Globus pallidus (tissue), 1 donor: ENCODE measurements around the gene ASGR2.
"Not testable (repeated sequence)": the region's sequence is repeated elsewhere in the genome, so short reads cannot be mapped to it uniquely, and the experiment has no call there.

Experiments used
- DNase-seq: peaks from one replicate; pipeline ENCODE4 v3.0.0-alpha.2; 2015; ENCODE audit warnings: low spot score

The ASGR2 gene

GRCh38 chr17:7098802-7099459 lies 15.7 kb downstream of the ASGR2 start:
- DNase-seq = no peak

- no peak for DNase-seq
These were observed 16.7 kb downstream of the ASGR2 start for GRCh38 chr17:7097940-7098339.

GRCh38 chr17:7095625-7096024 lies 19.0 kb downstream of the ASGR2 start:
- no peak for DNase-seq

DNA sequence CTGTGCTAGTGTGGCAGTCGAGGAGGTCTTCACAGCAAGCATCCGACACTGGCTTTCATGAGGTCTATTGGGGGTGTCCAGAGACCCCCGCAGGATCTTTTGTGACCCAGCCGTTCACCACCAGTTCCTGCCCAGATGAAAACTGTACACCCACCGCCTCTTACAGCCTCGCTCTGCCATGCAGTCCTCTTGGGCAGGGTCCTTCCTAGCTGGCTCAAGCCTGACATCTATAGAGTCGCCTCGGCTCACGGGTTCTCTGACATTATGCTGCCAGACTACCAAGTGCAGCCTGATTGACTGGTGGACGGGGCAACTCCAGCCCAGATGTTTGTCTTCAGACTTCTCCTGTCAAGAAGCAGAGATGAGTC lies 20.0 kb downstream of the ASGR2 start:
- no peak for DNase-seq

DNA sequence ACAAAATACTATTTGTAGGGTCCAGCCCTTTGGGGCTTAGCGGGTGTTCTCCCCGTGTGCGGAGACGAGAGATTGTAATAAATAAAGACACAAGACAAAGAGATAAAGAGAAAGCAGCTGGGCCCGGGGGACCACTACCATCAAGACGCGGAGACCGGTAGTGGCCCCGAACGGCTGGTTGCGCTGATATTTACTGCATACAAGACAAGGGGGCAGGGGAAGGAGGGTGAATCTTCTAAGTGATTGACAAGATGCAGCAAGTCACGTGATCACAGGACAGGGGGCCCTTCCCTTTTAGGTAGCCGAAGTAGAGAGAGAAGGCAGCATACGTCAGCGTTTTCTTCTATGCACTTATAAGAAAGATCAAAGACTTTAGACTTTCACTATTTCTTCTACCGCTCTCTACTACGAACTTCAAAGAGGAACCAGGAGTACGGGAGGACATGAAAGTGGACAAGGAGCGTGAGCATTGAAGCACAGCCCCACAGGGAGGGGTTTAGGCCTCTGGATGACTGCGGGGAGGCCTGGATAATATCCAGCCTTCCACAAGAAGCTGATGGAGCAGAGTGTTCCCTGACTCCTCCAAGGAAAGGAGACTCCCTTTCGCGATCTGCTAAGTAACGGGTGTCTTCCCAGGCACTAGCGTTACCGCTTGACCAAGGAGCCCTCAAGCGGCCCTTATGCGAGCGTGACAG lies 23.2 kb downstream of the ASGR2 start:
- DNase-seq = not testable (repeated sequence)

DNA sequence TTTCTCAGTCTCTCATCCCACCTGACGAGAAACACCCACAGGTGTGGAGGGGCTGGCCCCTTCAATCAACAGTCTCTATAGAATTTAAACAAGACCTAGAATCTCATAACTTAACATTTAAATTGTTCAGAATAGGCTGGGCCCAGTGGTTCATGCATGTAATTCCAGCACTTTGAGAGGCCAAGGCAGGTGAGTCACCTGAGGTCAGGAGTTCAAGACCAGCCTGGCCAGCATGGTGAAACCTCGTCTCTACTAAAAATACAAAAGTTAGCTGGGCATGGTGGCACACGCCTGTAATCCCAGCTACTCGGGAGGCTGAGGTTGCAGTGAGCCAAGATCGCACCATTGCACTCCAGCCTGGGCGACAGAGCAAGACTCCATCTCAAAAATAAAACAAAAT lies 25.1 kb downstream of the ASGR2 start:
- not testable (repeated sequence) for DNase-seq

DNA sequence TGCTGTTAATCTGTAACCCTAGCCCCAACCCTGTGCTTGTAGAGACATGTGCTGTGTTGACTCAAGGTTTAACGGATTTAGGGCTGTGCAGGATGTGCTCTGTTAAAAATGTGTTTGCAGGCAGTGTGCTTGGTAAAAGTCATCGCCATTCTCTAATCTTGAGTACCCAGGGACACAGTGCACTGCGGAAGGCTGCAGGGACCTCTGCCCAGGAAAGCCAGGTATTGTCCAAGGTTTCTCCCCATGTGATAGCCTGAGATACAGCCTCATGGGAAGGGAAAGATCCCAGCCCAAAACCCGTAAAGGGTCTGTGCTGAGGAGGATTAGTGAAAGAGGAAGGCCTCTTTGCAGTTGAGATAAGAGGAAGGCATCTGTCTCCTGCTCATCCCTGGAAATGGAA lies 26.2 kb downstream of the ASGR2 start:
- not testable (repeated sequence) for DNase-seq

GRCh38 chr17:7084088-7084487 lies 30.5 kb downstream of the ASGR2 start:
- DNase-seq = no peak

GRCh38 chr17:7083592-7083991 lies 31.0 kb downstream of the ASGR2 start:
- DNase-seq = no peak

DNA sequence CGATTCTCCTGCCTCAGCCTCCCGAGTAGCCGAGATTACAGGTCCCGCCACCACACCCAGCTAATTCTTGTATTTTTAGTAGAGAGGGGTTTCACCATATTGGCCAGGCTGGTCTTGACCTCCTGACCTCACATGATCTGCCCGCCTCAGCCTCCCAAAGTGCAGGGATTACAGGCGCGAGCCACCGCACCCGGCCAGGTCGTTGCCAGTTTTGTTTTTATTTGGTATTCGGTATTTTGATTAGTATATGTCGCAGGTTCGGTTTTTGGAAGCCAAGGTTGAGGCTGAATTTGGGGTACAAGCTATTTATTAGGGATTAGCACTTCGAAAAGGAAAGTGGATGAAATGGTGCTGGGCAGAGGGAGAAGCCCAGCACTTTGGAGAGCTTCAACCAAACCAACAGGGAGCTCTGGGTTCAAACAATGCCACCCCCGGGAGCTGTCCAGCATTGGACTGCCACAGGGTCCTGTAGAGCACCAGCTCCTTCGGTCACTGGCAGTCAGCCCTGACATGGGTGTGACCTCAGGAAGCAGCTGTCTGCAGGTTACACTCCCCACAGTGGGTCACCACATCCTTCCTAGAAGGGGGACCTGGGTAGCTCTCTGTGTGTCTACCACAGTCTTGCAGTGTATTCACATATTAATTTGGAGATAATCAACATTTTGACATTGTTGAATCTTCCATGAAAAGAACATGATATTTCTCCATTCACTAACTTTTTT lies 33.1 kb downstream of the ASGR2 start:
- no peak for DNase-seq

DNA sequence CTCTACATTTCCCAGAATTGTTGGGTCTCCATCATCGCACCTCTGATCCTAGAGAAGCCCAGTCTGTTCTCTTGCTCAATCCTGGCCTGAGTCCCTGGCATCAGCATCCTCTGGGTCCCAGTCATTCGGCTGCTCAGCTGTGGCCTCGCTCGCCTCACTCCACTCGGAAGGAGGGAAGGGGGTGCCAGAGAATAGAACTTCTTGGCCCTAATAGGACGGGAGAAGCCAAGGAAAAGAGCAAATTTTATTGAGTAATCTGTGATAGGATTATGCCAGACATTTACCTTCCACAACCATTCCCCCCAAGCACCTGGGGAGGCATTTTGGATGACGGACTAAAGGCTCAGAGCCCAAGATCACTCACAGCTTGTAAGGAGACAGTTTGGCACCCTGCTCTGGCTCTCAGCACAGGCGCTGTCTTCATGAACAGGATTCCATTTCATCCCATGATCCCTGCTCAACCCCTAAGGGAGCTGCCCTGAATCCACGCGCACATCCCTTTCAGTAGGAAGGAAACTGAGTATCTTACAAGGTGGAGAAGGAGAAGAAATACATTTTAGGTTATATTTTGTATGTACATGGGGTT lies 34.1 kb downstream of the ASGR2 start:
- DNase-seq = no peak

GRCh38 chr17:7079581-7080455 lies 34.8 kb downstream of the ASGR2 start, which contains the start of gene CLEC10A:
CLEC10A (minus strand) TSS chr17:7080251; CDS start chr17:7078812, 1,439 bp downstream.
- DNase-seq = no peak

DNA sequence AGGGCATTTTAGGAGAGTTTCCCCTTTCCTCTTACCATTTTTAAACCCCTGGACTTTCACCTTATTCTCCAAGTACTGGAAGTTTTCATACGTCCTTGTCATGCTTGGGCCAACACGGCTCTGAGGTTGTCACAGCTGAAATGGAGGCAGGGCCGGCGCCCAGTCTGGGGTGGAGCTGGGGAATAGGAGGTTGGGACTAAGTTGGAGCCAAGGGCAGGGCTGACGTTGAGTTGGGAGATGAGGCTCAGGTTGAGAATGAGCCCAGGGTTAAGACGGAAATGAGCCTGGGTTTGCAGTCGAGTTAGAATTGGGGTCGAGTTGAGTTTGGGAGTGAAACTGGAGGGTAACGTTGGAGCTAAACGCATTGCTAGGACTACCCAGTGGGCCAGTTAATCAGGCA lies 35.9 kb downstream of the ASGR2 start:
- DNase-seq = no peak

DNA sequence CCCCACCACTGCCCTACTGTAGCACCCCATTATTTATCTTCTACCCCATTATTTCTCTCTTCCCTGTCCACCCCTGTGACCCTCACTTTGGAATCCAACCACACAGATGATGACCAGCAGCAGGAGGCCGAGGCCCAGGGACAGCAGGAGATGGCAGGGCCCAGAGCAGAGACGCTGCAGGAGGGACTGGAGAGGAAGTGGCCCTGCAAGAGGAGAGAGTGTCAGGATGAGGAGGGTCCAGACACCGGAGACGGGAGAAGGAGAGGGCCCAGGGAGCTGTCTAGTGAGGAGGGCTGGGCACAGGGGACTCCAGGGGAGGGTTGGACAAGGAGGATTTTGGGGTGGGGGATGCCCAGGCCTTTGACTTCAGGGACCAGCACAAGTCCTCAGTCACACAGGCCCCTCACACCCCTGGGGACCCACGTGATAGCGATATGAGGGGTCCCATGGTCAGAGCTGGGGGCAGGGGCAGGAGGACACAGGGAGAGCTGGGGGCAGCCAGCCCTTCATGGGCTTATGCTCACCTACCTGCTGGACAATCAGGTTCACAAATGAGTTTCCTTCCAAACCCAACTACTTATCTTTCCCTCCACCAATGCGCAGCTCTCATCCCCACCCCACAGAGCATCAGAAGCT lies 36.6 kb downstream of the ASGR2 start:
- no peak for DNase-seq

- no peak for DNase-seq
These were observed 39.7 kb downstream of the ASGR2 start for GRCh38 chr17:7074931-7075330.

DNA sequence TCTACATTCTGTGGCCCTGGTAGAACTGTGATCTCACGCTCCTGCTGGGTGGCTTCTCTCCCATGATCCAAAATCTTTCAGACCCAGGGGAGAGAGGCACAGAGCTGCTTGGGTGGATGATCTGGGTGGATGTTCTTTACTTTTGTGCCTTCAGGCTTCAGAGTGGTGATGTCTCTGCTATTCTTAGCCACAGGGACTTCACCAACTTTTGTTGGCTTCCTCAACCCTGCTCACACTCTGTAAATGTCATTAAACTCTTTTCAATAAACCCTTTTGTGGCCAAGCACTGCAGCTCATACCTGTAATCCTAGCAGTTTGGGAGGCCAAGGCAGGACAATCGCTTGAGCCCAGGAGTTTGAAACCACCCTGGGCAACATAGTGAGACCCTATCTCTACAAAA lies 42.2 kb downstream of the ASGR2 start:
- no peak for DNase-seq

DNA sequence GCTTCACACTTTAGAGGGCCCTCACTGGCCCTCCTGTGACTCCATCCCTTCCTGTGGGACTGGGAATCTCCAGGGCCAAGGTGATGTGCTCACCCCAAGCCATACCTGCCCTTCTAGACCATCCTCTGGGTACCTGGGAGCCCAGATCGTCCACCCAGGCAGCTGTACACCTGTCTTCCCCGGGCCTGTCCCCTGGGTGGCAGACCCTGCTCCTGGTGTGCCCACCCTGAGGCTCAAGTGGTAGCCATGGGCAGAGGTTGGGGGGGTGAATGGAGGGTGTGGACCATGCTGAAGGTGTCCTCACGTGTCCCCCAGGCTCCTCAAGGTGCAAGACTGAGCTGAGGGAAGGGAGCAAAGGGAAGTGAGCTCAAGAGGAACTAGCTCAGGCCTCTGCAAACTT lies 43.9 kb downstream of the ASGR2 start:
- no peak for DNase-seq

DNA sequence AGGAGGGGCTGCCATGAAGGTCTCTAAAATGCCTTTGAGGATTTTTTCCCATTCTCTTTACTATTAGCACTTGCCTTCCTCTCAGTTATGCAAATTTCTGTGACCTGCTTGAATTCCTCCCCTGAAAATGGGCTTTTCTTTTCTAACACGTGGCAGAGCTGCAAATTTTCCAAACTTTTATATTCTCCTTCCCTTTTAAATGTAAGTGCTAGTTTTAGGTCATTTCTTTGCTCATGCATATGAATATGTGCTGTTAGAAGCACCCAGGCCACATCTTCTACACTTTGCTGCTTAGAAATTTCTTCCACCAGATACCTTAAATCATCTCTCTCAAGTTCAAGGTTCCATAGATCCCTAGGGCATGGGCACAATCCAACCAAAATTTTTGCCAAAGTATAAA lies 46.4 kb downstream of the ASGR2 start:
- no peak for DNase-seq

DNA sequence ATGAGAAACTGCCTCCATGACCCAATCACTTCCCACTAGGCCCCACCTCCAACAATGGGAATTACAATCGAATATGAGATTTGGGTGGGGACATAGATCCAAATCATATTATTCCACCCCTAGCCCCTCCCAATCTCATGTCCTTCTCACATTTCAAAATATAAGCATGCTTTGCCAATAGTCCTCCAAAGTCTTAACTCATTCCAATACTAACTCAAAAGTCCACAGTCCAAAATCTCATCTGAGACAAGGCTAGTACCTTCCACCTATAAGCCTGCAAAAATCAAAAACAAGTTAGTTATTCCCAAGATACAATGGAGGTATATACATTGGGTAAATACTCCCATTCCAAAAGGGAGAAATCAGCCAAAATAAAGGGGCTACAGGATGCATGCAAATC lies 47.4 kb downstream of the ASGR2 start:
- no peak for DNase-seq

DNA sequence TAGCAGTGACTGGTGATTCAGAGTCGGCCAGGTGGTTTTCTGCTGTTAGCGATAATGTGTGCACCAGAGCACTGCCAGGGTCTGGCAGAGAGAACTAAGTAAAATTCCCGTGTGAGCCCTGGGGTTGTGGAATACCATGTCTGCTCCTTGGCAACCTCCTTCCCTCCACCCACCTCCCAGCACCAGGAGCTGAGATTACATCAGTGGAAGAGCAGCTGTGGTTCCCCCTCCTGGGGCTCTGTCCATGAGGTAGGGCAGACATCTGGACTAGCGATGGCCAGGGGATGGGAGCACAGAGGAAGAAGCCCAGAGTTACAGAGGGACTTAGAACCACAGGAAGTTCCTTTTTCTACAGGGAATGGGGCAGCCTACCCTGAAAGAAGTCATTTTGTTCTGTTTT lies 50.4 kb downstream of the ASGR2 start:
- DNase-seq = no peak

DNA sequence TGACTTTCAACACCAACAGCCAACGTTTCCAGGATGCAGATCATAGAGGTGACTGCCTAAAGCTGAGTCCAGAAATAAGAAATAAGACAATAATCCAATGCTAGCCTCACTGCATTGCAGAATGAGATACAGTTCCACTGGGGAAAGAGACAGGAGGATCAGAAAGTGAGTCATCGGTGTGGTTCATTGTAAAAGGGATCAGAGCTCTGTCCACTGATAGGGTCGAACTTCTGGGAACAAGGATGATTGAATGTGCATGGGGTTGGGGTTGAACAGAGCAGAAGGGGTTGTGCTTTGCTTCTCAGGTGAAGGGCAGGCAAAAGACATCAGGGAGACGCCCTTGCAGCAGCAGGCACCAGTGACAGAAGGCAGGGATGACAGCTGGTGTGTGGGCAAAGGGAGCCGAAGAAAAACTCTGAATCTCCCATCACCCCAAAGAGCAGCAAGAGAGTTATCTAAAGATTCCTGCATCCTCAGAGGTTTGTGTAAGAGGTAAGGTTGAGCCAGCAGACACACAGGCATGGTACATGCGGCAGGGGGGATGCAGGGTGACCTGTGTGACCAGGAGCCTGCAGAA lies 51.0 kb downstream of the ASGR2 start:
- DNase-seq = no peak
